Left lobe of liver (tissue), 2 donors: ENCODE results near the gene SQOR. TPM values are rescaled to one million over a fixed set of nuclear protein-coding genes. Genes with fewer than 3 reads are reported as not detected.

Source experiments
- ATAC-seq: fragments of 200-7000 bp; cut with Tn5 transposase; one replicate; pipeline ENCODE4 v1.9.1; 2020; ENCODE audit warnings: mild to moderate bottlenecking, moderate library complexity
- DNase-seq: peaks from one replicate; pipeline ENCODE4 v3.0.0-alpha.2; 2020; ENCODE audit warnings: low spot score
- total RNA-seq: library from RNA; stranded (reverse); gene quantifications from one replicate; pipeline ENCODE4 v1.2.1, GENCODE V29; 2021
- donor health status: DM: no; HTN: no; CAD: no; lungs with moderate emphysema.
- donor health status: DM: no; HTN: yes; CAD: no.

The SQOR gene
- total RNA-seq, 1 donor from 2014 or later = 39.2 TPM

DNA sequence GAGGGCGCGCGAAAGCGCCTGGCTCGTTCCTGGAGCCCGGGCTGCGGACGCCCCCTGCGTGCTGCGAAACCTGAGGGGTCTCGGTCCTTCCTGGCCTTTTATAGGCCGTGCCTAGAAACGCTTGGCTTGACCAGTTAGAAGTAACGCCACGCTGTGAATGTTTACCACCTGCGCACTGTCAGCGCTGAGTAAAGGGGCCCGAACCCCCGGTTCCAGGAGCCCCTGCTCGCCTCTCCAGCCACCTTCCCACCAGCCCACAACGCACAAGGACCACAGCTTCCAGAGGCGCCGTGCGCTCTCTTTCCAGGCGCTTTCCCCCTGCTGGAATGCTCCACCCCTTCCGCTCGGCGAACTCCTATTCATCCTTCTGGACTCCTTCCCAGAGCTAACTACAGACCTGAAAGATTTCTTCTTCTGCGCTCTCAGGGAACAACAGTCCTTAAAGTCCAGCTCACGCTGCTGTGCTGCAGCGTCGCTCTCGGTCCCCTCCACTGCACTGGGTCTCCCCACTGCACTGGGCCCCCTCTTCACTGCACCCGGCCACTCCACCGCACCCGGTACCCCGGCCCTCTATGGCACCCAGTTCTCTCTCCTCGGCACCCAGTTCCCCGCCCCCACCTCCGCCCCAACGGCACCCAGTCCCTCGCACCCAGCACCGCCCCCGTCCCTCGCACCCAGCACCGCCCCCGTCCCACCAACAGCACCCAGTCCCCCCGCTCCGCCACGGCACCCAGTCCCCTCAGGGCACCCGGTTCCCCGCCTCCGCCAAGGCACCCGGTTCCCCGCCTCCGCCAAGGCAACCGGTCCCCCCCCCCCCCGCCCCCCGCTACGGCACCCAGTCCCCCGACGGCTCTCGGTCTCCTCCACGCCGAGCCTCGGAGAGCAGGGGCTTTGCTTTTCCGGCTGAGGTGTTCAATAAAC lies 69.8 kb downstream of the SQOR start:
- peak; percentile 75 for ATAC-seq
- DNase-seq = peak; percentile 51

DNA sequence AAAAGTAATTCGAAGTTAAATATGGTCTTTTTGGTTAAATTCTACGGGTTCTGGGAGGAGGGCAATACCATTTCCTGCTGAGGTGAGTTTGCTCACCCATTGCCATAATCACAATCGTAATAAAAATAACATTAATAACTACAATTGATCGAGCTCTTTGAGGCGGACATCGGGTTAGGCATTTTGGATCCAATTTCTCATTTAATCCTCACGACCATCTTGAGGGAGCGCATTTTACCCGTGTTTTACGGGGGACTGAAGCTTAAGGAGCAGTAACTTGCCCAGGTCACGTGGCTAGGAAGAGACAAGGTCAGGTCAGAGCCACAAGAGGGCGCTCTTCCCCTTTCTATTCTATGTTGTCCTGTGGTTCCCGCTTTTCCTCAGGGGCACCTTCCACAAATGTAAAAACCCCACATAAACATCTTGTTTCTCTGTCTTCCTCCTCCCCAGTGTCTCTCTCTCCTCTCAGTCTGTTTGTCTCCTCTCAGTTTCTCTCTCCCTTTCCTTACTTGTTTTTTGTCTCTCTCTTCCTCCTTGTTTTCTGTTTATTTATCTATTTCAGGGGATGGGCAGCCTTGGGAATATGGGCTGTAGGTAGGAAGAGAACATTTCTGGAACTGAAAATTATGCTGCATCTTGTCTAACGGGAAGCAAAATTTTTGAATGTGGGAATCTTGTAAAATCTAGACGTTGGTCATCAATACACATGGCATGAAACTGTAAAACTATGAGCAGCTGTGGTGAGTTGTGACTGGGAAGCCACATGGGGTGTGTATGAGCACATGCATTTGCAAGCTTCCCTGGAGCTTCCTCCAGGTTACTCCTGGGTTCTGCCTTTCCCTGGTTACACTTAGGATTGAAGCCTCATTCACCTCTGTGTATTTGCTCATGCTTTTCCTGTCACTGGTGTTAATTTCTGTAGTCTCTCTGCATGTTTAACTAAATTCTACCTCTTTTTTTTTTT lies 71.0 kb downstream of the SQOR start:
- ATAC-seq (peak; percentile 90), DNase-seq (peak; percentile 73)

DNA sequence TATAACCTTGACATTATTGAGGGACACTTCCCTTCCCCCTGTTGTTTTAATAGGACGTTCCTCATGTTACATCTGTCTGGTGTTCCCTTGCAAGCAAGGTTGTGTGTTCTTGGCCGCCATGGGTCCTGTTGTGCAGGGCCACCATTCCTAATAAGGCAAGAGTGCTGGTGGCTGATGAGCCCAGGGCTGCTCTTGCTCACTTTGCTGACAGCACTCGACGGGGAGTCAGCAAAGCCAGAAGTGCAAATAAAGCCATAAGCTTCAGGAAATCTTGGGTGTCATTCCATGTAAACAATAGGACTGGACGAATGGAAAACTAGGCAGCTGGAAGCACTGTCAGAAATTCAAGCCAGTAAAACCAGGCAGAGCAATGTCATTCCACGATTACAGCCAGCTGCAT lies 75.8 kb downstream of the SQOR start:
- DNase-seq (no peak), ATAC-seq (no peak)

DNA sequence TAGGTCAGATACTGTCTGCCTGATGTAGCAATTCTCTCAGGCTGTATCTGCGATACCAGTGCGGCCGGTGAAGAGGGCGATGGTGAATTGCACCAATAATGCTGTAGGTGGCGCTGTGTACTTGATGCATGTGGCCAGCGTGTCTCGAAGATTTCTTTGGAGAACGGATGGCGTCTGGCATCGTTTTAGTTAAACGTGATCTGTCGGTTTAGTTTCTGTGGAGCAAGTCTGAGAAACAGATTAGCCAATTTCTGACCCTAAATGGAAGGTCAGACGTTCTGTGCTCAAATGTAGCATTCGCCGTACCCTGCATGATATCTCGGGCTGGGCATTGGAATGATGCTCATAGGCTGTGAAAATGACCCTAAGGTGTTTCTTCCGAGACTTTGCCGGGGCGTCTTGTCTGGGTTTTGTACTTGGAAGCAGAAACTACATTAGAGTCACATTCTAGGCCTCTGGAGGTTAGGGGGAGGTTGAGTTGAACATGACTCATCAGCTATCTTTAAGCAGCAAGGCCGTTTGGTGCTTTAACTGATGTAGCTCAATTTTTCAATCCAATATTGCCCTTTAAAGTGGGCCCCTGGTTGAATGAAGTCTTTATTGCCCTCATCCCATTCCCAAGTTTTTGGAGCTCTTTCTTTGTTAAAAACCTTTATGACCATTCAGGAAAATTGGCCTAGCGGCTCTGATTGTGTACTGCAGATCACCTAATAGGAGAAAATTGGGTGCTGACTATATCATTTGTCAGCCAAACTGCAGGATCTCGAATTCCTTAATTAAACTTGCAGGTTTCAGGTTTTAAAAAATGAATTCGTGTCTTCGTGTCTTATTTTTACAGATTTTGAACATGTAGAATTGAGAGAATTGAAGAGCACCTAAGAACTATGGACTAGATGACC lies 80.0 kb downstream of the SQOR start:
- ATAC-seq = peak; percentile 98
- peak; percentile 51 for DNase-seq

DNA sequence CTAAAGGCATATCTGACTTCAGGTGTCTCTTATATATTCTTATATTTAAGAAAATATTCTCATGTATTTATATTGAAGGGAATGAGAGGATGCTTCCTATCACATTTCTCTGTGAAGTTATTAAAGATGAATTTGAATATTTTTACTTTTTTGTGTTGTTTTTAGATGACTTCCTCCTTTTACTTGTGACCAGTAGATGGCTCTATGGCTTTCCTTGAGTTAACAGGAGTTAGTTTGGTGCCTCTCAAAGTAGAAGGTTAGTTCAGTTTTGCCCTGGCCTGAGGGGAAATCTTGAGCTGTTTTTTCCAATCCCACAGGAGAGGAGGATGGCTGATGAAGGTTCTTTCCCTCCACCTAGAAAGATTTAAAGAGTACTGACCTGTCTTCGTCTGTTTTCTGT lies 80.7 kb downstream of the SQOR start:
- ATAC-seq (peak; percentile 32), DNase-seq (no peak)

DNA sequence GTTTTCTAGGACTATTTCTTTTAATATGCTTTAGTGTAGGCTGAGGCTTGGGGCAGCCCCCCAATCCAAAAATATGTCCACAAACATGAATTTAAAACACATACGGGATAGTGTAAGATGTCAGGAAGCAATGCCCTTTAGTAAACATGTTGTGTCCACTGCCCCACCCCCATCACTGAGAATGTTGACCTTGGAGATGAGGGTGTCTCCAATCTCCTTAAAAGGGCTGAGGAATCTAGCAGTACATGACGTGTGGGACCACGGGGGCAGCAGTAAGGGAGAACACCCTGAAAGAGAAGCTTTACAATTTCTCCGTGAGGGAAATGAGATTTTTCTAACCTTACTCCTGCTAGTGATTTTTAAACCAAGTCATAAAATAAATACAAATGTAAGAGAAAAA lies 84.7 kb downstream of the SQOR start:
- ATAC-seq = no peak

DNA sequence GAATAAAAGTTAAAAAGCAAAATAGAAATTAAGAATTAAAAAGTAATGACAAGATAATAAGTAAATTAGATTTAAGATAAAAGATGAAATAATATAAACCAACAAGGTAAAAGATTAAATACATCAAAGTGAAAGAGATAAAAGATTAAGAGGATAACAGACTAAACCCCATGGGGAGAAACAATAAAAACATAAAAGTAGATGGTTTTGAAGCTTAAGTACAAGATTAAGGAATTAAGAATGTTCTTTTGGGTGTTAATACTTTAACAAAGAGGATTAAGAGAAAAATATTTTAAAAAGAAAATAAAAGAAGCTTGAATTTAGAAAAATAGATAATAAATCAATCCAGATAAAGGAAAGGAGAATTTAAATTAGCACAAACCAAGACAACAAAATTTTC lies 85.4 kb downstream of the SQOR start:
- ATAC-seq (no peak), DNase-seq (no peak)

More for the DNA sequence above, 84.7 kb downstream of the SQOR start:
- DNase-seq = no peak

DNA sequence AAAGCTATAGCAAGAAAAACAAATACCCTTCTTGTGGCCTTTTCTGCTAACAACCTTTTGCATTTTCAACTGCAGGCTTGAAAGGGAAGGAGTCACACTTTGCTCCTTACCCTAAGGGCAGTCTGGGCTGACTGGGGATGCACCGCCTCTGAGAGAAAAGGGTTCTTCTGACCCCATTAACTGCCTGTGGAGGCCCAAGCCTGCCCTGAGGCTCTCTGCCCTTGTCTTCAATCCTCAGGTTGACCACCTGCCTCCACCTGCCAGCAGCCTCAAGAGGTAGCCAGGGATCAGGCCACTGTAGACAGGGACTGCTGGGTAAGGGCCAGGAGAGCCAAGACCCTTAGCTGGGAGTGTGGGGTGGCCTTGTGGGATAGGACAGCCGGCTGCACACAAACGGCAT lies 93.8 kb downstream of the SQOR start:
- ATAC-seq (no peak), DNase-seq (no peak)

DNA sequence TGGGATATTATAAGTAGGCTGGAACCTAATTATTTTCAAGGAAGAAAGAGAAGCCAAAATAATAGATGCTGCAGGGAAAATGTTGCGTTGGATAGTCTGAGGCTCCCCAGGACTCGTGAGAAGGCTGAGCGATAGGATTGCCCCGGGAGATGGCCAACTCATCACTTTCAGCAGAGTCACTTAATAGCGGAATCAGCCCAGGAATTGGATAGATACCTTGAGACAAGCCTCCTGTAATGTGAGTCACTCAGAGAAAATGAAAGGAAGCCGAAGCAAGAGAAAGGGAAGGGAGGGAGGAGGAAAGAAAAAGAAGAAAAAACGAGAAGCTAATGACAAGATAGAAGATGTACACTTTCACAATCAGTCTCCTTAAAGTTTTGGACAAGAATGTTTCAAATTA lies 94.3 kb downstream of the SQOR start:
- DNase-seq (no peak), ATAC-seq (no peak)

DNA sequence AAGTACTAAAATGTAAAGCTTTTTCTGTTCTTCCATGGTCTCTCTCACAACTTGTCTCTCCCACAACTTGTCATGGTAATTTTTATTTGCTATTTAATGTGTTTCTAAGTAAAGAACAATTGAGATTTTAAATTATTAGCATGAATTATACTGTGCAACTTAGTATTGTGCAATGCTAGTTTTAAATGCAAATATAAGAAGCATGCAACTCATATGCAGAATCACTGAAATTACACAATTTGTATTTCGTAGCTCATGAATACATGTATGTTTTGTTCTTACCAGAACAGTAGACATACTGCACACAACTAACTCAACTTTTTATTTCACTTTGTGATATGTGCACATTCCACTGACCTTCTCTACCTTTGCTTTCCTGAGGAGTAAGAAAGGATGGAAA lies 96.5 kb downstream of the SQOR start:
- DNase-seq (no peak), ATAC-seq (no peak)

DNA sequence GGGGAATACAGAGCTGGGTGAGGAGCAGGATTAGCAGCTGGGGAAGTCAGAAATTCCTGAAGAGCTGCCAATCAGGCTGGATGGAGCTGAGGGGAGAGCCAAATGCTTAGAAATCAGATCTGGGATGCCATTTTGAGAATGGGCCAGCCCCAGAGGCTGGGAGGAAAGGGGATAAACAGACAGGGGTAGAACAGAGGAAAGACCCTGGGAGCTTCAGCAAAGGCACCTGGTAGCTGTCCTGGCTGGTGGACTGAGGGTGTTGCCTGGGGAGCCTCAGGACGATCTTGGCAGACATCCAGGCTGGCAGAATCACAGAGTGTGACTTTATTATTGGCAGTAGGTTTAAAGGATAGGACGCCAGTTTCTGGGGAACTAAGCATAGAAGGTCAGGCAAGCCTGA lies 97.8 kb downstream of the SQOR start:
- ATAC-seq = peak; percentile 20
- no peak for DNase-seq

DNA sequence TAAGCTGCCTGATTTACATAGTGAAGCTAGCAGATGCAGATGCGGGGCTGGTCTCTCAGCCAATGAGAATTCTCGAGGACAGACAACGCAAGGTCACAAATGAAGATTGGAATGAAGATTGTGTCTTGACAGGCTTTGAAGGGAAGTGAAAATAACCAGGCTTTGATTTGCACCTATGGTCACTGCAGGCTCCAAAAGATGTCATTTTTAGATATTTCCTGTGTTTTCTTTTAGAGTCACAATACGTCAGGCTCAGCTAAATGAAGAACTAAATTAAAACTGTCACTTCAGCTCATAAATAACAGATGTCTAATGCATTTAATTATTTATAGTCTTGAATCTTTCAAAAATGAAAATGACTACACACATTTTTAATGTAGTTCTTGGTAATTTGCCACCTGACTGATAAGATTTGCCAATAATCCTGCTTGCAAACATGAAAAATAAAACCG lies 99.5 kb downstream of the SQOR start:
- DNase-seq (no peak), ATAC-seq (no peak)

Other genes with a start within 250 kb of the SQOR start
- gene SLC30A4, start 112.3 kb upstream of the SQOR start, total RNA-seq = 3.6 TPM
- 15.7 TPM for gene BLOC1S6, start 47.6 kb upstream of the SQOR start, total RNA-seq